Esophagus squamous epithelium (tissue), 5 donors: Measurements from ENCODE around the gene COX18. TPM values are rescaled to one million over a fixed set of nuclear protein-coding genes. Genes with fewer than 3 reads are reported as not detected.

Experiments used
- DNase-seq: peaks from one replicate; lab custom pipeline; 2025; lab: John Stamatoyannopoulos, UW
- H3K27ac ChIP-seq, 4 donors: fragments of 200-600 bp; sonication (generic); one replicate each; pipeline ENCODE4 v1.5.1; 2016 to 2019; ENCODE audit warnings: mild to moderate bottlenecking in 1 of 4
- H3K27me3 ChIP-seq, 4 donors: fragments of 200-600 bp; sonication (generic); 1 replicate in 3 of 4; 2 replicates in 1 of 4; pipeline versions ENCODE4 v1.5.1 to v1.6.0; 2017 to 2021; ENCODE audit warnings: antibody characterized with exemption in 1 of 4
- H3K36me3 ChIP-seq, 3 donors: fragments of 200-600 bp; sonication (generic); one replicate each; pipeline ENCODE4 v1.5.1; 2016 to 2019
- H3K4me1 ChIP-seq, 3 donors: fragments of 200-600 bp; sonication (generic); one replicate each; pipeline ENCODE4 v1.5.1; 2017 to 2019
- H3K4me3 ChIP-seq, 4 donors: fragments of 200-600 bp; sonication (generic); 1 replicate in 3 of 4; 2 replicates in 1 of 4; pipeline ENCODE4 v1.5.1; 2016 to 2019; ENCODE audit warnings: mild to moderate bottlenecking in 2 of 4, moderate library complexity in 1 of 4
- H3K9me3 ChIP-seq, 3 donors: fragments of 200-600 bp; sonication (generic); one replicate each; pipeline ENCODE4 v1.5.1; 2016 to 2019
- CTCF ChIP-seq, 6 experiments: fragments of 450-650 bp in 4 of 6; fragments of 200-600 bp in 2 of 6; sonication (generic) in 2 of 6; IDR thresholded peaks; one replicate each; pipeline ENCODE4 v1.5.1; 2016 to 2019; ENCODE audit warnings: antibody characterized with exemption in 6 of 6, mild to moderate bottlenecking in 4 of 6, moderate library complexity in 4 of 6
- POLR2A ChIP-seq, 4 donors: fragments of 450-650 bp; IDR thresholded peaks; one replicate each; pipeline ENCODE4 v1.6.1; 2017; ENCODE audit warnings: antibody characterized with exemption in 4 of 4, mild to moderate bottlenecking in 4 of 4, moderate library complexity in 3 of 4
- WGBS, 2 donors: methylation state at CpG; one replicate each; pipeline ENCODE4 v1.1.5; 2018; 5-methylcytosine and 5-hydroxymethylcytosine counted together
- intact Hi-C: fragments of 100-400 bp; cut with DNase I; formaldehyde crosslinking; loops from one replicate; pipeline ENCODE4 v1.15.0; 2022
- total RNA-seq, 4 donors: library from RNA; depleted of rRNA; stranded (reverse); fragments of >200 nt; gene quantifications; one replicate each; pipeline ENCODE4 v1.1.0, GENCODE V29; 2016
- donor health status: DM: yes; HTN: yes; CAD: no.

COX18 gene
- total RNA-seq, 4 donors from 2014 or later: 14.1 to 24.9 (median 17.6) TPM

GRCh38 chr4:73055241-73055897, 14.1 kb downstream of the COX18 start:
- intact Hi-C loops: no loop called here
- Histone ChIP-seq H3K27ac (no peak overlapping the region), H3K4me1 (no peaks in the 10 kb centered on the region), H3K4me3 (no peak overlapping the region), H3K9me3 (no peaks in the 10 kb centered on the region), H3K27me3 (no peaks in the 10 kb centered on the region), H3K36me3 (peaks cover 5 to 73% (median 31%) of the 10 kb centered on the region in 3 donors)
- no peak for DNase-seq
- TF ChIP-seq POLR2A (IDR thresholded peaks at IDR 0.05): no peak
- no peak for TF ChIP-seq CTCF (IDR thresholded peaks at IDR 0.05)
- WGBS, 2 donors: 83 to 85% methylated on average over 2 of the region's 2 CpGs

- Histone ChIP-seq H3K27ac (no peak overlapping the region), H3K9me3 (no peaks in the 10 kb centered on the region), H3K4me1 (no peaks in the 10 kb centered on the region), H3K27me3 (no peaks in the 10 kb centered on the region), H3K4me3 (no peak overlapping the region), H3K36me3 (peaks cover 5 to 60% (median 23%) of the 10 kb centered on the region in 3 donors)
- 76 to 82% methylated on average over 2 of the region's 2 CpGs for WGBS, 2 donors
- no peak for DNase-seq
- no peak for TF ChIP-seq POLR2A (IDR thresholded peaks at IDR 0.05)
- no peak for TF ChIP-seq CTCF (IDR thresholded peaks at IDR 0.05)
- intact Hi-C loops: no loop called here
These were observed 15.5 kb downstream of the COX18 start for GRCh38 chr4:73053974-73054480.

- no peak overlapping the region for H3K4me3 ChIP-seq
- no peaks in the 10 kb centered on the region for H3K27me3 ChIP-seq
- DNase-seq: no peak
- intact Hi-C loops: no loop called here
- WGBS, 2 donors: 83 to 85% methylated on average over 5 of the region's 5 CpGs
- peaks cover 5 to 50% (median 18%) of the 10 kb centered on the region in 3 donors for H3K36me3 ChIP-seq
- H3K9me3 ChIP-seq: no peaks in the 10 kb centered on the region
- no peak for TF ChIP-seq CTCF (IDR thresholded peaks at IDR 0.05)
- TF ChIP-seq POLR2A (IDR thresholded peaks at IDR 0.05): no peak
- no peak overlapping the region for H3K27ac ChIP-seq
- H3K4me1 ChIP-seq: no peaks in the 10 kb centered on the region
These were observed 16.4 kb downstream of the COX18 start for GRCh38 chr4:73053076-73053475.

- no peaks in the 10 kb centered on the region for H3K27me3 ChIP-seq
- no peak for TF ChIP-seq POLR2A (IDR thresholded peaks at IDR 0.05)
- no peak for TF ChIP-seq CTCF (IDR thresholded peaks at IDR 0.05)
- peaks cover under 1 to 36% (median 6%) of the 10 kb centered on the region in 3 donors for H3K36me3 ChIP-seq
- H3K27ac ChIP-seq: no peak overlapping the region
- 100% methylated on average over 1 of the region's 1 CpG for WGBS, 2 donors
- no peaks in the 10 kb centered on the region for H3K9me3 ChIP-seq
- DNase-seq: no peak
- no peak overlapping the region for H3K4me3 ChIP-seq
- H3K4me1 ChIP-seq: no peaks in the 10 kb centered on the region
- intact Hi-C loops: no loop called here
These were observed 17.9 kb downstream of the COX18 start for GRCh38 chr4:73051625-73052024.

DNA sequence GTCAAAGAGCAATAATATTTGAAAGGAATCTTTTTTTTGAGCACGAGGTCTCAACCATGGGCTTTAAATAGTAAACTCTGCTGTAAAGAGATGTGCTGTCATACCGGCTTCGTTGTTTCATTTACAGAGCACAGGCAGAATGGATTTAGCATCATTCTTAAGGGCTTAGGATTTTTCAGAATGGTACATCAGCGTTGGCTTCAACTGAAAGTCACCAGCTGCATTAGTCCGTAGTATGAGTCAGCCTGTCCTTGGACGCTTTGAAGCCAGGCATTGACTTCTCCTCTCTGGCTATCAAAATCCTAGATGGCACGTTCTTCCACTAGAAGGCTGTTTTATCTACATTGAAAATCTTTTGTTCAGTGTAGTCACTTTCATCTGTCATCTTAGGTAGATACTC, 23.6 kb downstream of the COX18 start:
- no peak overlapping the region for H3K27ac ChIP-seq
- TF ChIP-seq CTCF (IDR thresholded peaks at IDR 0.05) (no peak), POLR2A (IDR thresholded peaks at IDR 0.05) (no peak)
- no peak overlapping the region for H3K4me3 ChIP-seq
- no peaks in the 10 kb centered on the region for H3K36me3 ChIP-seq
- H3K9me3 ChIP-seq: no peaks in the 10 kb centered on the region
- WGBS, 2 donors: 56 to 86% methylated on average over 7 of the region's 7 CpGs
- intact Hi-C loops: no loop called here
- DNase-seq: no peak
- no peaks in the 10 kb centered on the region for H3K4me1 ChIP-seq
- no peaks in the 10 kb centered on the region for H3K27me3 ChIP-seq
